K562 (cell line): ENCODE data around the gene GRIK1. TPM values are rescaled to one million over a fixed set of nuclear protein-coding genes. Genes with fewer than 3 reads are reported as not detected.

Source experiments
- ARNT ChIP-seq, 2 experiments: fragments of 450-650 bp; IDR thresholded peaks; 2 replicates each; pipeline ENCODE4 v1.6.1; 2016; ENCODE audit warnings: mild to moderate bottlenecking in 1 of 2
- CBX1 ChIP-seq: sonication (generic); IDR thresholded peaks from 2 replicates; pipeline ENCODE4 v1.6.1; 2016; ENCODE audit warnings: antibody characterized with exemption, low read depth, mild to moderate bottlenecking
- E2F1 ChIP-seq: sonication (generic); formaldehyde crosslinking; IDR thresholded peaks from 2 replicates; pipeline ENCODE4 v1.8.1; 2023; ENCODE audit warnings: mild to moderate bottlenecking, missing genetic modification reagents, moderate library complexity
- HBP1 ChIP-seq: fragments of 450-650 bp; formaldehyde crosslinking; IDR thresholded peaks from 2 replicates; pipeline ENCODE4 v1.4.0; 2022; ENCODE audit warnings: missing genetic modification characterization
- HDGF ChIP-seq: fragments of 450-650 bp; IDR thresholded peaks from 2 replicates; pipeline ENCODE4 v1.6.1; 2016
- KLF1 ChIP-seq: fragments of 450-650 bp; IDR thresholded peaks from 2 replicates; pipeline ENCODE4 v1.6.1; 2016; ENCODE audit warnings: missing genetic modification characterization, missing compliant biosample characterization
- MEF2D ChIP-seq: conservative IDR thresholded peaks from 2 replicates; pipeline ENCODE4 v1.6.1; 2016; ENCODE audit warnings: low read depth, missing genetic modification characterization, missing compliant biosample characterization
- NFATC3 ChIP-seq: fragments of 450-650 bp; IDR thresholded peaks from 2 replicates; pipeline ENCODE4 v1.6.1; 2017; ENCODE audit warnings: mild to moderate bottlenecking
- POLR2B ChIP-seq: fragments of 450-650 bp; IDR thresholded peaks from 2 replicates; pipeline ENCODE4 v1.6.1; 2018; ENCODE audit warnings: low read depth; ENCODE audit not compliant: partially characterized antibody
- SLC30A9 ChIP-seq: fragments of 250-450 bp; sonication (Bioruptor Pico); IDR thresholded peaks from 2 replicates; pipeline ENCODE4 v1.8.0; 2022; ENCODE audit warnings: mild to moderate bottlenecking, moderate library complexity
- TAF9B ChIP-seq: fragments of 450-650 bp; IDR thresholded peaks from 2 replicates; pipeline ENCODE4 v1.6.1; 2018; ENCODE audit warnings: mild to moderate bottlenecking; ENCODE audit not compliant: partially characterized antibody
- TEAD1 ChIP-seq, 2 experiments: fragments of 450-650 bp in 1 of 2; sonication (generic) in 1 of 2; formaldehyde crosslinking; IDR thresholded peaks; 2 replicates each; pipeline versions ENCODE4 v1.4.0 to v1.8.0; 2020 to 2022; ENCODE audit warnings: mild to moderate bottlenecking in 2 of 2, missing genetic modification reagents in 1 of 2
- ZBTB12 ChIP-seq: fragments of 250-450 bp; sonication (Bioruptor Pico); IDR thresholded peaks from 2 replicates; pipeline ENCODE4 v1.4.0; 2020
- ZFP36 ChIP-seq: fragments of 150-350 bp; IDR thresholded peaks from 2 replicates; pipeline ENCODE4 v1.6.1; 2018; ENCODE audit warnings: low read length, low read depth; ENCODE audit not compliant: partially characterized antibody
- ZNF280B ChIP-seq: fragments of 250-450 bp; sonication (Bioruptor Pico); IDR thresholded peaks from 2 replicates; pipeline ENCODE4 v1.5.1; 2021; ENCODE audit warnings: mild to moderate bottlenecking
- ZNF583 ChIP-seq: fragments of 250-450 bp; sonication (Bioruptor Pico); IDR thresholded peaks from 2 replicates; pipeline ENCODE4 v1.4.0; 2020
- ZNF75A ChIP-seq: fragments of 450-650 bp; formaldehyde crosslinking; IDR thresholded peaks from 2 replicates; pipeline ENCODE4 v1.4.0; 2020; ENCODE audit warnings: mild to moderate bottlenecking
- ZNF764 ChIP-seq: fragments of 250-450 bp; sonication (Bioruptor Pico); IDR thresholded peaks from 2 replicates; pipeline ENCODE4 v1.4.0; 2020; ENCODE audit warnings: low read depth, mild to moderate bottlenecking, moderate library complexity
- ZNF780A ChIP-seq: fragments of 250-450 bp; sonication (Bioruptor Pico); IDR thresholded peaks from 2 replicates; pipeline ENCODE4 v1.5.0; 2021; ENCODE audit warnings: mild to moderate bottlenecking
- polyA plus RNA-seq, 8 experiments: library from polyadenylated mRNA; depleted of rRNA in 4 of 8; stranded (reverse) in 5 of 8; unstranded in 3 of 8; fragments of >200 nt; fragmentation: Nextera tagmentation in 2 of 8; fragmentation: Illumina TruSeq in 1 of 8; extraction: Ambion mirVana in 2 of 8; extraction: Trizol in 1 of 8; gene quantifications; 2 replicates each; pipeline versions ENCODE4 v1.2.1 to v1.2.3, GENCODE V29; 2011 to 2014; ENCODE audit warnings: inconsistent platforms in 1 of 8, missing spikeins in 1 of 8
- total RNA-seq, 7 experiments: library from RNA; depleted of rRNA in 6 of 7; stranded (reverse); fragments of >200 nt in 6 of 7; fragmentation: Illumina TruSeq in 2 of 7; extraction: Trizol in 2 of 7; gene quantifications; 2 replicates each; pipeline versions ENCODE4 v1.2.1 to v1.2.3, GENCODE V29; 2011 to 2021; ENCODE audit warnings: low replicate concordance in 1 of 7
- TF ChIP-seq, protein P1 (sequence below): sonication (generic); formaldehyde crosslinking; IDR thresholded peaks from 2 replicates; pipeline ENCODE4 v1.8.1; 2023; ENCODE audit warnings: missing genetic modification reagents, mild to moderate bottlenecking, borderline replicate concordance

The GRIK1 gene
- total and polyA plus RNA-seq, 9 of the 15 experiments (the other 6 are each of a cell fraction or from before 2014, with no cell fraction given), result 0.17 to 2.8 (median 0.53) TPM

DNA sequence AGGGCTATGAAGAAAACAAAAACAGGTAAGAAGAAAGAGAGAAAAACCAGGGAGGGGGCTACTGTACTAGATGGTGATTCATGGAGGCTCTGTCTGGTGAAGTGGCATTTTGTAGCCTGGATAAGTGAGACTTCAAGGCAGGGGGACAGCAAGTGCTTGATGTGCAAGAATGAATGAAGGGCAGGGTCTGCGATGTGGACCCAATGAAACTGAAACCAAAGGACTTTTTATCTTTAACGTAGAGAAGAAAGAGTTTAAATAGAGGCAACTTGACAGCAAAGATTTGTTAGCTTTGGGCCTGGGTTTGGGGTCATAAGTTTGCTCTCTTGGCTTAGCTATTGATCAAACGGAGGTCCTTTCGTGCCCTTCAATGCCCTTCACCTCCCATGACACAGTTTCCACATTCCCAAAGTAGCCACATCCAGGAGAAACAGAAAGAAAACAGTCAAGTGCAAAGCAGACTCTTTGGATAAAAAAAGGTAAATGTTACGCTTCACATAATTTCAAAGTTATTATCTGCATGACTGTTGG is 291.0 kb downstream of the GRIK1 start (continued):
- TF ChIP-seq E2F1 (CRISPR knock-in tag) (no peak), SLC30A9 (CRISPR knock-in tag) (no peak), TEAD1 (CRISPR knock-in tag; IDR thresholded peaks at IDR 0.05) (0 out of 4 replicates have a peak, but pooled peaks of 1 of the 2 experiments have one; percentile 66), CBX1 (no peak), KLF1 (tag) (no peak), ARNT (IDR thresholded peaks at IDR 0.05) (no peak), NFATC3 (no peak), ZNF764 (CRISPR knock-in tag) (no peak), HBP1 (CRISPR knock-in tag) (peak; percentile 75; the same call in 1 of the 2 replicates), TAF9B (no peak), ZNF583 (peak; percentile 88), POLR2B (no peak), ZNF280B (CRISPR knock-in tag) (no peak), HDGF (no peak; the same call in 1 of the 2 replicates), ZFP36 (no peak), ZBTB12 (CRISPR knock-in tag) (0 out of 2 replicates have a peak, but pooled peaks have one; percentile 26), ZNF75A (no peak), ZNF780A (CRISPR knock-in tag) (no peak), MEF2D (tag) (peak; percentile 81; the same call in 1 of the 2 replicates)
- TF ChIP-seq, protein P1, sequence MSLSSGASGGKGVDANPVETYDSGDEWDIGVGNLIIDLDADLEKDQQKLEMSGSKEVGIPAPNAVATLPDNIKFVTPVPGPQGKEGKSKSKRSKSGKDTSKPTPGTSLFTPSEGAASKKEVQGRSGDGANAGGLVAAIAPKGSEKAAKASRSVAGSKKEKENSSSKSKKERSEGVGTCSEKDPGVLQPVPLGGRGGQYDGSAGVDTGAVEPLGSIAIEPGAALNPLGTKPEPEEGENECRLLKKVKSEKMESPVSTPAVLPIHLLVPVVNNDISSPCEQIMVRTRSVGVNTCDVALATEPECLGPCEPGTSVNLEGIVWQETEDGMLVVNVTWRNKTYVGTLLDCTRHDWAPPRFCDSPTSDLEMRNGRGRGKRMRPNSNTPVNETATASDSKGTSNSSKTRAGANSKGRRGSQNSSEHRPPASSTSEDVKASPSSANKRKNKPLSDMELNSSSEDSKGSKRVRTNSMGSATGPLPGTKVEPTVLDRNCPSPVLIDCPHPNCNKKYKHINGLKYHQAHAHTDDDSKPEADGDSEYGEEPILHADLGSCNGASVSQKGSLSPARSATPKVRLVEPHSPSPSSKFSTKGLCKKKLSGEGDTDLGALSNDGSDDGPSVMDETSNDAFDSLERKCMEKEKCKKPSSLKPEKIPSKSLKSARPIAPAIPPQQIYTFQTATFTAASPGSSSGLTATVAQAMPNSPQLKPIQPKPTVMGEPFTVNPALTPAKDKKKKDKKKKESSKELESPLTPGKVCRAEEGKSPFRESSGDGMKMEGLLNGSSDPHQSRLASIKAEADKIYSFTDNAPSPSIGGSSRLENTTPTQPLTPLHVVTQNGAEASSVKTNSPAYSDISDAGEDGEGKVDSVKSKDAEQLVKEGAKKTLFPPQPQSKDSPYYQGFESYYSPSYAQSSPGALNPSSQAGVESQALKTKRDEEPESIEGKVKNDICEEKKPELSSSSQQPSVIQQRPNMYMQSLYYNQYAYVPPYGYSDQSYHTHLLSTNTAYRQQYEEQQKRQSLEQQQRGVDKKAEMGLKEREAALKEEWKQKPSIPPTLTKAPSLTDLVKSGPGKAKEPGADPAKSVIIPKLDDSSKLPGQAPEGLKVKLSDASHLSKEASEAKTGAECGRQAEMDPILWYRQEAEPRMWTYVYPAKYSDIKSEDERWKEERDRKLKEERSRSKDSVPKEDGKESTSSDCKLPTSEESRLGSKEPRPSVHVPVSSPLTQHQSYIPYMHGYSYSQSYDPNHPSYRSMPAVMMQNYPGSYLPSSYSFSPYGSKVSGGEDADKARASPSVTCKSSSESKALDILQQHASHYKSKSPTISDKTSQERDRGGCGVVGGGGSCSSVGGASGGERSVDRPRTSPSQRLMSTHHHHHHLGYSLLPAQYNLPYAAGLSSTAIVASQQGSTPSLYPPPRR (CRISPR knock-in tag), result no peak
